ENCODE data around the gene RNF167.

DNA sequence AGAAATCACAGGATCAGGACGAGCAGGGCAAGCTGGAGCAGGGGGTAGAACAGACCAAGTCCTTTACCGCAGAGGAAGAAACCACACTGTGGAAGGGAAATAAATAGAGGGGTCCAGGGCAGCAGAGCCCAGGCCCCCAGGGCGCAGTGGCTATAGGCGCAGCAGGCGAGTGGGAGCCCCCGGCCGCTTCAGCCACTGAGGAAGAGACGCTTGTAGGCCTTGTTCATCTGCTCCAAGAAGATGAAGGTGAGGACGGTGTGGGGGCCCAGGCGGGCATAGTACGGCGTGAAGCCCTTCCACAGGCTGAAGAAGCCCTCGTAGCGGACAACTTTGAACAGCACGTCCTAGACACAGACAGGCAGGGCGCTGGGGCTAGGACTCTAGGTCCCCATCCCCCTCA lies 2.5 kb upstream of the RNF167 start:
- no peak for TF ChIP-seq EZH2 (IDR thresholded peaks at IDR 0.05; ENCODE audit: borderline replicate concordance)
- no peak for TF ChIP-seq EZH2phosphoT487 (IDR thresholded peaks at IDR 0.05; ENCODE audit: low read depth, severe bottlenecking, unreplicated experiment)
- TF ChIP-seq, protein P1, sequence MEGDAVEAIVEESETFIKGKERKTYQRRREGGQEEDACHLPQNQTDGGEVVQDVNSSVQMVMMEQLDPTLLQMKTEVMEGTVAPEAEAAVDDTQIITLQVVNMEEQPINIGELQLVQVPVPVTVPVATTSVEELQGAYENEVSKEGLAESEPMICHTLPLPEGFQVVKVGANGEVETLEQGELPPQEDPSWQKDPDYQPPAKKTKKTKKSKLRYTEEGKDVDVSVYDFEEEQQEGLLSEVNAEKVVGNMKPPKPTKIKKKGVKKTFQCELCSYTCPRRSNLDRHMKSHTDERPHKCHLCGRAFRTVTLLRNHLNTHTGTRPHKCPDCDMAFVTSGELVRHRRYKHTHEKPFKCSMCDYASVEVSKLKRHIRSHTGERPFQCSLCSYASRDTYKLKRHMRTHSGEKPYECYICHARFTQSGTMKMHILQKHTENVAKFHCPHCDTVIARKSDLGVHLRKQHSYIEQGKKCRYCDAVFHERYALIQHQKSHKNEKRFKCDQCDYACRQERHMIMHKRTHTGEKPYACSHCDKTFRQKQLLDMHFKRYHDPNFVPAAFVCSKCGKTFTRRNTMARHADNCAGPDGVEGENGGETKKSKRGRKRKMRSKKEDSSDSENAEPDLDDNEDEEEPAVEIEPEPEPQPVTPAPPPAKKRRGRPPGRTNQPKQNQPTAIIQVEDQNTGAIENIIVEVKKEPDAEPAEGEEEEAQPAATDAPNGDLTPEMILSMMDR (IDR thresholded peaks at IDR 0.05; ENCODE audit: poor library complexity), result no peak
